Pancreas (tissue), 10 donors: ENCODE measurements around the gene GRN. TPM values are rescaled to one million over a fixed set of nuclear protein-coding genes. Genes with fewer than 3 reads are reported as not detected.

Experiments
- ATAC-seq, 4 donors: fragments of 200-7000 bp; cut with Tn5 transposase; one replicate each; pipeline versions ENCODE4 v1.8.0 to v1.9.1; 2020; ENCODE audit warnings: mild to moderate bottlenecking in 4 of 4, moderate library complexity in 4 of 4
- DNase-seq, 6 donors: peaks; one replicate each; pipeline ENCODE4 v3.0.0-alpha.2; 2020
- FAIRE-seq: peaks from 2 replicates; lab custom pipeline; 2012; peaks lifted over from hg19 to GRCh38; lab: Jason Lieb, UNC
- H3K27ac ChIP-seq, 4 donors: fragments of 200-600 bp; sonication (generic); 1 replicate in 3 of 4; 2 replicates in 1 of 4; pipeline versions ENCODE4 v1.5.0 to v1.8.0; 2020
- H3K27me3 ChIP-seq, 4 donors: fragments of 200-600 bp; one replicate each; pipeline ENCODE4 v1.8.0; 2021
- H3K36me3 ChIP-seq, 3 donors: fragments of 200-600 bp; sonication (generic) in 1 of 3; one replicate each; pipeline versions ENCODE4 v1.5.0 to v1.8.0; 2020 to 2021
- H3K4me1 ChIP-seq, 3 donors: fragments of 200-600 bp; one replicate each; pipeline ENCODE4 v1.8.0; 2021
- H3K4me3 ChIP-seq, 4 donors: fragments of 200-600 bp; sonication (generic) in 2 of 4; one replicate each; pipeline versions ENCODE4 v1.5.0 to v1.8.0; 2020 to 2021
- H3K9me3 ChIP-seq, 4 donors: fragments of 200-600 bp; one replicate each; pipeline ENCODE4 v1.8.0; 2021
- CTCF ChIP-seq, 4 donors: fragments of 200-600 bp; sonication (generic) in 3 of 4; IDR thresholded peaks; one replicate each; pipeline versions ENCODE4 v1.5.0 to v1.8.0; 2021; ENCODE audit warnings: antibody characterized with exemption in 4 of 4
- WGBS, 2 donors: extraction: QIAGEN DNeasy Blood & Tissue Kit; methylation state at CpG; one replicate each; pipeline ENCODE4 v1.1.7; 2013; 5-methylcytosine and 5-hydroxymethylcytosine counted together
- intact Hi-C, 3 donors: fragments of 100-400 bp; cut with DNase I; formaldehyde crosslinking; loops; one replicate each; pipeline versions ENCODE4 v1.11.1 to v1.14.2; 2022
- polyA plus RNA-seq, 2 donors: library from polyadenylated mRNA; stranded (reverse); fragments of 200-250 nt; gene quantifications; one replicate each; pipeline ENCODE4 v1.2.3, GENCODE V29; 2013
- total RNA-seq, 6 donors: library from RNA; stranded (reverse); fragmentation: NEBNext Ultra II Directional in 4 of 6; extraction: Animal tissue kit (Norgen Biotek cat#: 25700) in 4 of 6; gene quantifications; one replicate each; pipeline versions ENCODE4 v1.2.1 to v1.2.4, GENCODE V29; 2021 to 2023
- donor health status: healthy with polysubstance abuse.
- donor health status: DM: no; HTN: no; CAD: no; lungs with moderate emphysema.
- donor health status: DM: no; HTN: no; CAD: no.
- donor health status: control.
- donor health status: control.
- donor health status: Bipolar disorder and iron deficiency.
- donor health status: DM: yes; HTN: yes; CAD: no.
- donor health status: DM: no; HTN: no; CAD: no.
- donor health status: DM: no; HTN: no; CAD: no.
- donor health status: DM: yes; HTN: yes; CAD: no.

GRN gene
- total and polyA plus RNA-seq, 8 donors: 48.0 to 229 (median 69.6) TPM

GRCh38 chr17:44318077-44318892 lies 26.8 kb upstream of the GRN start:
- no peak for FAIRE-seq
- TF ChIP-seq CTCF (IDR thresholded peaks at IDR 0.05): no peak
- Histone ChIP-seq H3K4me1 (no peaks in the 10 kb centered on the region), H3K27me3 (peaks cover 0 to 5% (median 0%) of the 10 kb centered on the region in 4 donors), H3K9me3 (no peaks in the 10 kb centered on the region), H3K36me3 (peaks cover 2 to 24% (median 18%) of the 10 kb centered on the region in 3 donors), H3K27ac (no peak overlapping the region), H3K4me3 (no peak overlapping the region)
- intact Hi-C loops: no loop called here
- ATAC-seq: peak in 2 of 4 donors; percentile 4 to 11
- WGBS, 2 donors: 70% methylated on average over 14 to 15 of the region's 15 CpGs
- no peak for DNase-seq

- DNase-seq (peak in 1 of 6 donors; percentile 26), FAIRE-seq (no peak), ATAC-seq (no peak)
- 89 to 95% methylated on average over 16 to 18 of the region's 18 CpGs for WGBS, 2 donors
- Histone ChIP-seq H3K4me1 (peaks cover 0 to 4% (median 0%) of the 10 kb centered on the region in 3 donors), H3K4me3 (no peak overlapping the region), H3K27ac (no peak overlapping the region), H3K27me3 (peaks cover 0 to 5% (median 0%) of the 10 kb centered on the region in 4 donors), H3K36me3 (peaks cover 2 to 24% (median 18%) of the 10 kb centered on the region in 3 donors), H3K9me3 (no peaks in the 10 kb centered on the region)
- no peak for TF ChIP-seq CTCF (IDR thresholded peaks at IDR 0.05)
- intact Hi-C loops: loop anchor here in 2 of 3 donors (5.0 to 10.0 kb wide), 2 partner anchors 105 to 108 kb away; partner anchors contain the start of gene UBTF (in 1 of the 2)
Measured at GRCh38 chr17:44320066-44320465, 25.0 kb upstream of the GRN start.

- FAIRE-seq (no peak), ATAC-seq (no peak), DNase-seq (peak in 1 of 6 donors; percentile 30)
- no peaks in the 10 kb centered on the region for H3K27me3 ChIP-seq
- 90 to 93% methylated on average over 21 of the region's 21 CpGs for WGBS, 2 donors
- no peak for TF ChIP-seq CTCF (IDR thresholded peaks at IDR 0.05)
- H3K4me1 ChIP-seq: peaks cover 0 to 8% (median 6%) of the 10 kb centered on the region in 3 donors
- H3K4me3 ChIP-seq: no peak overlapping the region
- no peaks in the 10 kb centered on the region for H3K9me3 ChIP-seq
- H3K27ac ChIP-seq: no peak overlapping the region
- H3K36me3 ChIP-seq: peaks cover 2 to 24% (median 18%) of the 10 kb centered on the region in 3 donors
- intact Hi-C loops: loop anchor here in 2 of 3 donors (5.0 to 10.0 kb wide), 2 partner anchors 107 to 109 kb away; partner anchors contain the start of gene UBTF (in 1 of the 2)
Measured at GRCh38 chr17:44321246-44322120, 23.6 kb upstream of the GRN start.

GRCh38 chr17:44322236-44322895 lies 22.7 kb upstream of the GRN start:
- no peak for ATAC-seq
- no peak for FAIRE-seq
- no peak overlapping the region for H3K4me3 ChIP-seq
- no peak for TF ChIP-seq CTCF (IDR thresholded peaks at IDR 0.05)
- intact Hi-C loops: loop anchor here in 2 of 3 donors (5.0 to 10.0 kb wide), 2 partner anchors 108 to 110 kb away; partner anchors contain the start of gene UBTF (in 1 of the 2)
- no peaks in the 10 kb centered on the region for H3K9me3 ChIP-seq
- WGBS, 2 donors: 92 to 96% methylated on average over 11 of the region's 11 CpGs
- peaks cover 0 to 8% (median 6%) of the 10 kb centered on the region in 3 donors for H3K4me1 ChIP-seq
- H3K27me3 ChIP-seq: no peaks in the 10 kb centered on the region
- peaks cover 2 to 24% (median 18%) of the 10 kb centered on the region in 3 donors for H3K36me3 ChIP-seq
- H3K27ac ChIP-seq: no peak overlapping the region
- DNase-seq: no peak
